SK-N-SH treated with all-trans-retinoic acid at 6 μM for 48 hours (cell line): ENCODE results near the gene ATN1.

Experiments used
- ATAC-seq: fragments of 200-7000 bp; cut with Tn5 transposase; 3 replicates; pipeline ENCODE4 v1.9.1; 2020; ENCODE audit warnings: mild to moderate bottlenecking, moderate library complexity
- ARNTL ChIP-seq: fragments of 450-650 bp; formaldehyde crosslinking; IDR thresholded peaks from 2 replicates; pipeline ENCODE4 v1.5.0; 2020; ENCODE audit warnings: low read depth, mild to moderate bottlenecking, moderate library complexity, borderline replicate concordance
- BACH2 ChIP-seq: fragments of 250-450 bp; sonication (Bioruptor Pico); IDR thresholded peaks from 2 replicates; pipeline ENCODE4 v1.9.0; 2021; ENCODE audit warnings: mild to moderate bottlenecking, borderline replicate concordance
- CSDC2 ChIP-seq: fragments of 250-450 bp; sonication (Bioruptor Pico); IDR thresholded peaks from 2 replicates; pipeline ENCODE4 v1.5.0; 2020; ENCODE audit warnings: mild to moderate bottlenecking, moderate library complexity
- CSRNP3 ChIP-seq: fragments of 250-450 bp; sonication (Bioruptor Pico); IDR thresholded peaks from 2 replicates; pipeline ENCODE4 v1.5.1; 2021; ENCODE audit warnings: mild to moderate bottlenecking, moderate library complexity
- ESRRG ChIP-seq: fragments of 250-450 bp; sonication (Bioruptor Pico); IDR thresholded peaks from 2 replicates; pipeline ENCODE4 v1.6.1; 2021; ENCODE audit warnings: mild to moderate bottlenecking
- GLIS3 ChIP-seq: fragments of 250-450 bp; sonication (Bioruptor Pico); IDR thresholded peaks from 2 replicates; pipeline ENCODE4 v1.5.0; 2020; ENCODE audit warnings: mild to moderate bottlenecking, moderate library complexity
- ISL1 ChIP-seq: fragments of 250-450 bp; sonication (Bioruptor Pico); IDR thresholded peaks from 2 replicates; pipeline ENCODE4 v2.1.2; 2022; ENCODE audit warnings: mild to moderate bottlenecking, moderate library complexity
- OSR1 ChIP-seq: fragments of 250-450 bp; sonication (Bioruptor Pico); IDR thresholded peaks from 2 replicates; pipeline ENCODE4 v1.8.0; 2022; ENCODE audit warnings: moderate library complexity, mild to moderate bottlenecking, inconsistent platforms
- PATZ1 ChIP-seq: fragments of 250-450 bp; sonication (Bioruptor Pico); IDR thresholded peaks from 2 replicates; pipeline ENCODE4 v1.8.0; 2020; ENCODE audit warnings: mild to moderate bottlenecking, moderate library complexity, borderline replicate concordance
- PPARA ChIP-seq: fragments of 250-450 bp; sonication (Bioruptor Pico); IDR thresholded peaks from 2 replicates; pipeline ENCODE4 v1.5.0; 2020; ENCODE audit warnings: mild to moderate bottlenecking, borderline replicate concordance
- RARB ChIP-seq: fragments of 250-450 bp; sonication (Bioruptor Pico); IDR thresholded peaks from 2 replicates; pipeline ENCODE4 v1.8.0; 2021; ENCODE audit warnings: mild to moderate bottlenecking, moderate library complexity
- SNAI2 ChIP-seq: fragments of 250-450 bp; sonication (Bioruptor Pico); IDR thresholded peaks from 2 replicates; pipeline ENCODE4 v1.5.0; 2020; ENCODE audit warnings: mild to moderate bottlenecking, moderate library complexity
- TCF4 ChIP-seq: fragments of 250-450 bp; sonication (Bioruptor Pico); IDR thresholded peaks from 2 replicates; pipeline ENCODE4 v1.8.0; 2021; ENCODE audit warnings: mild to moderate bottlenecking, moderate library complexity, borderline replicate concordance
- TOX ChIP-seq: fragments of 250-450 bp; sonication (Bioruptor Pico); IDR thresholded peaks from 2 replicates; pipeline ENCODE4 v1.8.0; 2021; ENCODE audit warnings: mild to moderate bottlenecking, moderate library complexity, borderline replicate concordance
- ZC3H10 ChIP-seq: fragments of 250-450 bp; sonication (Bioruptor Pico); IDR thresholded peaks from 2 replicates; pipeline ENCODE4 v1.5.1; 2021; ENCODE audit warnings: mild to moderate bottlenecking, moderate library complexity
- ZFP3 ChIP-seq: fragments of 250-450 bp; sonication (Bioruptor Pico); IDR thresholded peaks from 2 replicates; pipeline ENCODE4 v1.5.0; 2020; ENCODE audit warnings: mild to moderate bottlenecking, moderate library complexity
- ZFP30 ChIP-seq: fragments of 450-650 bp; formaldehyde crosslinking; IDR thresholded peaks from 2 replicates; pipeline ENCODE4 v1.5.0; 2022; ENCODE audit warnings: mild to moderate bottlenecking, moderate library complexity
- ZNF565 ChIP-seq: fragments of 450-650 bp; formaldehyde crosslinking; conservative IDR thresholded peaks from 2 replicates; pipeline ENCODE4 v1.5.0; 2020; ENCODE audit warnings: low read depth, mild to moderate bottlenecking, moderate library complexity
- ZNF8 ChIP-seq: fragments of 450-650 bp; formaldehyde crosslinking; IDR thresholded peaks from 2 replicates; pipeline ENCODE4 v1.5.0; 2020; ENCODE audit warnings: mild to moderate bottlenecking, moderate library complexity
- TF ChIP-seq, protein P1 (sequence below): fragments of 250-450 bp; sonication (Bioruptor Pico); IDR thresholded peaks from 2 replicates; pipeline ENCODE4 v1.5.1; 2020; ENCODE audit warnings: low read depth, mild to moderate bottlenecking, moderate library complexity
- TF ChIP-seq, protein P2 (sequence below): fragments of 250-450 bp; sonication (Bioruptor Pico); IDR thresholded peaks from 2 replicates; pipeline ENCODE4 v1.5.0; 2020; ENCODE audit warnings: mild to moderate bottlenecking, moderate library complexity

Gene ATN1

GRCh38 chr12:6955108-6956020 lies 27.6 kb downstream of the ATN1 start:
- TF ChIP-seq TOX (CRISPR knock-in tag) (no peak), CSDC2 (CRISPR knock-in tag) (no peak), ZNF8 (CRISPR knock-in tag) (no peak), BACH2 (CRISPR knock-in tag) (no peak), ZFP3 (CRISPR knock-in tag) (no peak), CSRNP3 (CRISPR knock-in tag) (no peak), PPARA (CRISPR knock-in tag) (no peak), ISL1 (no peak), GLIS3 (CRISPR knock-in tag) (no peak)
- TF ChIP-seq, protein P1, sequence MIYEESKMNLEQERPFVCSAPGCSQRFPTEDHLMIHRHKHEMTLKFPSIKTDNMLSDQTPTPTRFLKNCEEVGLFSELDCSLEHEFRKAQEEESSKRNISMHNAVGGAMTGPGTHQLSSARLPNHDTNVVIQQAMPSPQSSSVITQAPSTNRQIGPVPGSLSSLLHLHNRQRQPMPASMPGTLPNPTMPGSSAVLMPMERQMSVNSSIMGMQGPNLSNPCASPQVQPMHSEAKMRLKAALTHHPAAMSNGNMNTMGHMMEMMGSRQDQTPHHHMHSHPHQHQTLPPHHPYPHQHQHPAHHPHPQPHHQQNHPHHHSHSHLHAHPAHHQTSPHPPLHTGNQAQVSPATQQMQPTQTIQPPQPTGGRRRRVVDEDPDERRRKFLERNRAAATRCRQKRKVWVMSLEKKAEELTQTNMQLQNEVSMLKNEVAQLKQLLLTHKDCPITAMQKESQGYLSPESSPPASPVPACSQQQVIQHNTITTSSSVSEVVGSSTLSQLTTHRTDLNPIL (CRISPR knock-in tag), result no peak
- no peak for ATAC-seq

DNA sequence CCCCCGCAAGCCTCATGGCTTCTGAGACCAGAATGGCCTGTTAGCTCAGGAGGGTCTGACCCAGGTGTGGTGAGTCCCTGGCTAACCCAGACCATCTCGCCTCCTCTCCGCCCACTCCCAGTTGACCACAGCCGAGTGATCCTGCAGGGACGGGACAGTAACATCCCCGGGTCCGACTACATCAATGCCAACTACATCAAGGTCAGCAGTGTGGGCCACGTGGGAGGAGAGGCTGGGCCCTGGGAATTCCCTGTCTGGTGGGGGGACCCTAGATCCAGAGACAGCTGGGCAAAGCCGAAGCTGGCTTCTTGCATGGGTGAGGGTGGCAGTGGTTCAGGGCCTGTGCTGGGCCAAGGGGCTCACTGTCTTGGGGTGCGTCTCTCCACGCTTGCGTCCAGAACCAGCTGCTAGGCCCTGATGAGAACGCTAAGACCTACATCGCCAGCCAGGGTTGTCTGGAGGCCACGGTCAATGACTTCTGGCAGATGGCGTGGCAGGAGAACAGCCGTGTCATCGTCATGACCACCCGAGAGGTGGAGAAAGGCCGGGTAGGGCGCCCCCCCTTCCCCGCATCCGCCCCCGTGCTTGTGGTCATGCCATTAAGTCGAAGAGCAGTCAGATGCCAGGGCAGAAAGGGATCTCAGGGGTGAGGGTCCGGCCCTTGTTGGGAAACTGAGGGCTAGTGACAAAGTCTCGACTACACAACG lies 28.4 kb downstream of the ATN1 start:
- TF ChIP-seq TCF4 (no peak), SNAI2 (CRISPR knock-in tag) (no peak), ZNF8 (CRISPR knock-in tag) (no peak), ISL1 (no peak), ZC3H10 (no peak), RARB (CRISPR knock-in tag) (no peak), ZFP30 (CRISPR knock-in tag) (no peak), PPARA (CRISPR knock-in tag) (no peak), BACH2 (CRISPR knock-in tag) (no peak), ESRRG (CRISPR knock-in tag) (no peak), ZFP3 (CRISPR knock-in tag) (no peak), GLIS3 (CRISPR knock-in tag) (no peak), TOX (CRISPR knock-in tag) (no peak), OSR1 (CRISPR knock-in tag) (no peak), ARNTL (no peak), ZNF565 (CRISPR knock-in tag) (no peak)
- TF ChIP-seq, protein P2, sequence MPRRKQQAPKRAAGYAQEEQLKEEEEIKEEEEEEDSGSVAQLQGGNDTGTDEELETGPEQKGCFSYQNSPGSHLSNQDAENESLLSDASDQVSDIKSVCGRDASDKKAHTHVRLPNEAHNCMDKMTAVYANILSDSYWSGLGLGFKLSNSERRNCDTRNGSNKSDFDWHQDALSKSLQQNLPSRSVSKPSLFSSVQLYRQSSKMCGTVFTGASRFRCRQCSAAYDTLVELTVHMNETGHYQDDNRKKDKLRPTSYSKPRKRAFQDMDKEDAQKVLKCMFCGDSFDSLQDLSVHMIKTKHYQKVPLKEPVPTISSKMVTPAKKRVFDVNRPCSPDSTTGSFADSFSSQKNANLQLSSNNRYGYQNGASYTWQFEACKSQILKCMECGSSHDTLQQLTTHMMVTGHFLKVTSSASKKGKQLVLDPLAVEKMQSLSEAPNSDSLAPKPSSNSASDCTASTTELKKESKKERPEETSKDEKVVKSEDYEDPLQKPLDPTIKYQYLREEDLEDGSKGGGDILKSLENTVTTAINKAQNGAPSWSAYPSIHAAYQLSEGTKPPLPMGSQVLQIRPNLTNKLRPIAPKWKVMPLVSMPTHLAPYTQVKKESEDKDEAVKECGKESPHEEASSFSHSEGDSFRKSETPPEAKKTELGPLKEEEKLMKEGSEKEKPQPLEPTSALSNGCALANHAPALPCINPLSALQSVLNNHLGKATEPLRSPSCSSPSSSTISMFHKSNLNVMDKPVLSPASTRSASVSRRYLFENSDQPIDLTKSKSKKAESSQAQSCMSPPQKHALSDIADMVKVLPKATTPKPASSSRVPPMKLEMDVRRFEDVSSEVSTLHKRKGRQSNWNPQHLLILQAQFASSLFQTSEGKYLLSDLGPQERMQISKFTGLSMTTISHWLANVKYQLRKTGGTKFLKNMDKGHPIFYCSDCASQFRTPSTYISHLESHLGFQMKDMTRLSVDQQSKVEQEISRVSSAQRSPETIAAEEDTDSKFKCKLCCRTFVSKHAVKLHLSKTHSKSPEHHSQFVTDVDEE, result no peak
- TF ChIP-seq, protein P1 (CRISPR knock-in tag), result no peak
- TF ChIP-seq, all 23 proteins: peak for 0
- ATAC-seq, result no peak

DNA sequence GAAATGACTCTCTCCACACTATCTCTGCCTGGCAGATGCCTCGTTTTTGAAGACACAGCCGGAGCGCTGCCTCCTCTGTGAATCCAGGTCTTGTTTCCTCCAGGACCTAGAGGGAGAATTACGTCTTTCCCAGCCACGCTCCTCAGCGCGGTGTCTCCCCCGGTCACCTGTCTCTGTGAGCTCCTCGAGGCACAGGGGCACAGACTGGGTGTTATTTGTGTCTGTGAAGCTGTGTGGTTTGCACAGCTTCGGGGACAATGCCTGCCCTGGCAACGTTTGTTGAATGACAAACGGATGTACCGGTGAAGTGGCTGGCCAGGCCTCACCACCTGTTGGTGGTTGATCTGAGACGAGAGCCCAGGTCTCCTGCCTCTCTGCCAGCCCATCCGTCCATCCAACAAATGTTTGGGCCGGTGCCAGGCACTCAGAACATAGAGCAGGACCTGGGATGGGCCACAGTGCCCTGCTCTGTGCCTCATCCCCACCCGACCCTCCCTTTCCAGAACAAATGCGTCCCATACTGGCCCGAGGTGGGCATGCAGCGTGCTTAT lies 29.5 kb downstream of the ATN1 start:
- no peak for ATAC-seq
- TF ChIP-seq ZNF8 (CRISPR knock-in tag), result no peak
- TF ChIP-seq ZC3H10, result no peak
- no peak for TF ChIP-seq ISL1
- TF ChIP-seq, protein P2, result no peak
- no peak for TF ChIP-seq TOX (CRISPR knock-in tag)
- TF ChIP-seq TCF4, result no peak
- no peak for TF ChIP-seq CSDC2 (CRISPR knock-in tag)
- TF ChIP-seq PATZ1 (CRISPR knock-in tag), result no peak
- no peak for TF ChIP-seq ZFP30 (CRISPR knock-in tag)
- no peak for TF ChIP-seq CSRNP3 (CRISPR knock-in tag)
- no peak for TF ChIP-seq SNAI2 (CRISPR knock-in tag)
